ENCODE data around the gene WDR1. TPM values are rescaled to one million over a fixed set of nuclear protein-coding genes. Genes with fewer than 3 reads are reported as not detected.

The WDR1 gene
- total and polyA plus RNA-seq, 2 donors (not counting 3 experiments of a cell fraction or from before 2014, with no cell fraction given) = 590 to 660 TPM

DNA sequence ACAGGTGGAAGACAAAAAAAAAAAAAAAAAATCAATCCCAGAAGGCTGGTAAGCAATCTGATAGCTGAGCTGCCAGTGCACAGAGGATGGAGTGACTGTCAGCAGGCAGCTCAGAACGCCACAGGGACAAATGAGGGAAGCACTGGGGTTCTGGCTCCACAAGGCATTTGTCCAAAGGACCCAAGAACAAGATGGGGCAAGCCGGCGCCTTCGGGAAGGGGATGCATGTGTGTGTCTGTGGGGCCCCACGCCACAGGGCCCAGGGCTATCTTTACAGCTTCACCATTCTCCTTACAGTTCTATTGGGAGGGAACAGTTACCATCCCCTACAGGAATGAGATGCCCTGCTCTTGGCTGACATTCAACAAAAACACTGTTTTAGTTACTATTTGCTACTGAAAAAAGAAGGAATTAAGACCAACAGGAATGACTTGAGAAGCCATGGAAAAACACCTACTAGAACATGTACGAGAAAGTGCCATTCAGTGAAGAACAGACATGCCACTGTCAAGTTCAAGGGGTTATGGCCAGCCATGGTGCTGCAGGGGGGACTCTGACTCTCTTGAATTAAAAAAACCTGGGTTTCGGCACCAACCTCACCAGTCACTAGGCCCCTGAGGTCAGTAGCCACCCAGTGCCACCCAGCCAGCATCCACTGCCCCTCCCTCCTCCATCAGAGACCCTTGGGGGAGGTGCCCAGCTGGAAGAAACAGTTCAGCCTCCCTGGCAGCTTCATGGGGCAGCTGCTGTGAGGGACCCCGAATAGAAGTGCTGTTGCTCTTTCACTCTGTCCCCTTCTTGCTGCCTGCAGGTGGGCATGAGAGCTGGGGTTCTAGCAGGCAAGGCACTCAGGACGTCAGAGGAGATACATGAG, 18.5 kb downstream of the WDR1 start:
- no peak overlapping the region for H3K9ac ChIP-seq (replicated peaks; ENCODE audit: extremely low read depth, insufficient read depth, low read length)
- H3K27me3 ChIP-seq (ENCODE audit: control insufficient read depth in 2 of 2, insufficient read depth in 2 of 2, low read length in 2 of 2) = no peaks in the 10 kb centered on the region
- H3K4me2 ChIP-seq (ENCODE audit: insufficient read depth, low read length) = peak overlapping the region; percentile 1
- H3K79me2 ChIP-seq (ENCODE audit: control insufficient read depth, insufficient read depth, low read length) = peaks cover 81% of the 10 kb centered on the region
- H2AFZ ChIP-seq (ENCODE audit: low read depth, low read length) = no peak overlapping the region
- POLR2A ChIA-PET = interaction anchor here (0.6 to 4.9 kb wide), 5 partner anchors 9 to 23 kb away, joined by 3 to 43 read pairs (median 3); partner anchors contain the start of gene WDR1
- intact Hi-C loops (cut with micrococcal nuclease) = loop anchor here (10.0 kb wide), 1 partner anchor 1447 kb away; no protein-coding TSS in a partner anchor
- no TSS peak for BruUV-seq (replicated peaks)
- H3K4me1 ChIP-seq (ENCODE audit: control insufficient read depth, extremely low read depth, insufficient read depth, low read length) = peaks cover 72% of the 10 kb centered on the region
- H3K9me3 ChIP-seq (replicated peaks; ENCODE audit: control insufficient read depth, insufficient read depth, low read length) = no peaks in the 10 kb centered on the region
- dilution Hi-C loops (cut with MboI; ENCODE audit: extremely low pct_ligation_motif_present, low sequenced_read_pairs) = no loop called here
- H3K9me1 ChIP-seq (replicated peaks; ENCODE audit: control insufficient read depth, extremely low read depth, insufficient read depth, low read length) = no peaks in the 10 kb centered on the region
- DNase-seq (ENCODE audit: low read depth, low spot score) (no peak), FAIRE-seq (no peak)
- TF ChIP-seq FOS (IDR thresholded peaks at IDR 0.05; ENCODE audit: borderline replicate concordance, insufficient read depth, low read length) = no peak
- TF ChIP-seq JUN (IDR thresholded peaks at IDR 0.05; ENCODE audit: borderline replicate concordance, insufficient read depth, insufficient read length, low read depth) = no peak
- no peak for TF ChIP-seq POLR2A (IDR thresholded peaks at IDR 0.05; ENCODE audit: low read depth, low read length)
- TF ChIP-seq, protein P1, sequence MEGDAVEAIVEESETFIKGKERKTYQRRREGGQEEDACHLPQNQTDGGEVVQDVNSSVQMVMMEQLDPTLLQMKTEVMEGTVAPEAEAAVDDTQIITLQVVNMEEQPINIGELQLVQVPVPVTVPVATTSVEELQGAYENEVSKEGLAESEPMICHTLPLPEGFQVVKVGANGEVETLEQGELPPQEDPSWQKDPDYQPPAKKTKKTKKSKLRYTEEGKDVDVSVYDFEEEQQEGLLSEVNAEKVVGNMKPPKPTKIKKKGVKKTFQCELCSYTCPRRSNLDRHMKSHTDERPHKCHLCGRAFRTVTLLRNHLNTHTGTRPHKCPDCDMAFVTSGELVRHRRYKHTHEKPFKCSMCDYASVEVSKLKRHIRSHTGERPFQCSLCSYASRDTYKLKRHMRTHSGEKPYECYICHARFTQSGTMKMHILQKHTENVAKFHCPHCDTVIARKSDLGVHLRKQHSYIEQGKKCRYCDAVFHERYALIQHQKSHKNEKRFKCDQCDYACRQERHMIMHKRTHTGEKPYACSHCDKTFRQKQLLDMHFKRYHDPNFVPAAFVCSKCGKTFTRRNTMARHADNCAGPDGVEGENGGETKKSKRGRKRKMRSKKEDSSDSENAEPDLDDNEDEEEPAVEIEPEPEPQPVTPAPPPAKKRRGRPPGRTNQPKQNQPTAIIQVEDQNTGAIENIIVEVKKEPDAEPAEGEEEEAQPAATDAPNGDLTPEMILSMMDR (IDR thresholded peaks at IDR 0.05; ENCODE audit: extremely low read depth in 1 of 2, insufficient read depth in 1 of 2, low read depth in 1 of 2, low read length in 2 of 2) = no peak
- TF ChIP-seq GATA2 (IDR thresholded peaks at IDR 0.05; ENCODE audit: insufficient read depth, insufficient read length, low read depth, low read length) = no peak
- TF ChIP-seq, protein P2, sequence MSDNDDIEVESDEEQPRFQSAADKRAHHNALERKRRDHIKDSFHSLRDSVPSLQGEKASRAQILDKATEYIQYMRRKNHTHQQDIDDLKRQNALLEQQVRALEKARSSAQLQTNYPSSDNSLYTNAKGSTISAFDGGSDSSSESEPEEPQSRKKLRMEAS (IDR thresholded peaks at IDR 0.05; ENCODE audit: insufficient read depth, insufficient read length) = no peak
- TF ChIP-seq POLR2AphosphoS5 (IDR thresholded peaks at IDR 0.05; ENCODE audit: insufficient read depth, low read depth, low read length) = no peak
- no peak for TF ChIP-seq EZH2 (IDR thresholded peaks at IDR 0.05; ENCODE audit: borderline replicate concordance, low read depth, low read length, severe bottlenecking)
- TF ChIP-seq MYC (IDR thresholded peaks at IDR 0.05; ENCODE audit: low read depth, low read length) = no peak
- no peaks in the 10 kb centered on the region for H4K20me1 ChIP-seq (replicated peaks; ENCODE audit: control insufficient read depth, extremely low read depth, insufficient read depth, low read length)
- H3K27ac ChIP-seq (ENCODE audit: insufficient read depth, low read depth, low read length) = peak overlapping the region; percentile 79
- peaks cover 40 to 64% of the 10 kb centered on the region in 2 experiments for H3K36me3 ChIP-seq (ENCODE audit: control insufficient read depth in 2 of 2, extremely low read depth in 1 of 2, insufficient read depth in 2 of 2, low read length in 2 of 2)
- CTCF ChIA-PET = interaction anchor here (1.1 to 1.2 kb wide), 2 partner anchors 8 to 9 kb away, joined by 4 read pairs; no protein-coding TSS in a partner anchor
- no peak overlapping the region for H3K4me3 ChIP-seq (replicated peaks in 1 of 3; ENCODE audit: insufficient read depth in 1 of 3, low read depth in 1 of 3, low read length in 3 of 3)
